GM12874 (cell line): ENCODE results near the gene PITPNM1.

Experiments
- CTCF ChIP-seq: IDR thresholded peaks from 2 replicates; pipeline ENCODE4 v1.5.1; 2011; ENCODE audit warnings: low read depth, mild to moderate bottlenecking, control low read depth, low read length, moderate library complexity; ENCODE audit not compliant: insufficient read depth

Gene PITPNM1

GRCh38 chr11:67532889-67533288, 27.7 kb upstream of the PITPNM1 start:
- TF ChIP-seq CTCF, result no peak

GRCh38 chr11:67530282-67530592, 25.1 kb upstream of the PITPNM1 start:
- no peak for TF ChIP-seq CTCF

DNA sequence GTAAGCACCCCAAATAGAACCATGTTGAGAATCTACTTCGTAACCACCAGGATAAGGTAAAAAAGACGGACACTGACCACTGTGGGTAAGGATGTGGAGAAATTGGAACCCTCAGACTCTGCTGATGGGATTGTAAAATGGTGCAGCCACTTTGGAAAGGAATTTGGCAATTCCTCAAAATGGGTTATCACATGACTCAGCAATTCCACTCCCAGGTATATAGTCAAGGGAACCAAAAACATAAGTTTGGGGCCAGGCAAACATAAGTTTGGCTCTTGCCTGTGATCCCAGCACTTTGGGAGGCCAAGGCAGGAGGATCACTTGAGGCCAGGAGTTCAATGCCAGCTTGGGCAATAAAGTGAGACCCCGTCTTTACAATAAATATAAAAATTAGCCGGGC, 23.2 kb upstream of the PITPNM1 start:
- TF ChIP-seq CTCF, result no peak

DNA sequence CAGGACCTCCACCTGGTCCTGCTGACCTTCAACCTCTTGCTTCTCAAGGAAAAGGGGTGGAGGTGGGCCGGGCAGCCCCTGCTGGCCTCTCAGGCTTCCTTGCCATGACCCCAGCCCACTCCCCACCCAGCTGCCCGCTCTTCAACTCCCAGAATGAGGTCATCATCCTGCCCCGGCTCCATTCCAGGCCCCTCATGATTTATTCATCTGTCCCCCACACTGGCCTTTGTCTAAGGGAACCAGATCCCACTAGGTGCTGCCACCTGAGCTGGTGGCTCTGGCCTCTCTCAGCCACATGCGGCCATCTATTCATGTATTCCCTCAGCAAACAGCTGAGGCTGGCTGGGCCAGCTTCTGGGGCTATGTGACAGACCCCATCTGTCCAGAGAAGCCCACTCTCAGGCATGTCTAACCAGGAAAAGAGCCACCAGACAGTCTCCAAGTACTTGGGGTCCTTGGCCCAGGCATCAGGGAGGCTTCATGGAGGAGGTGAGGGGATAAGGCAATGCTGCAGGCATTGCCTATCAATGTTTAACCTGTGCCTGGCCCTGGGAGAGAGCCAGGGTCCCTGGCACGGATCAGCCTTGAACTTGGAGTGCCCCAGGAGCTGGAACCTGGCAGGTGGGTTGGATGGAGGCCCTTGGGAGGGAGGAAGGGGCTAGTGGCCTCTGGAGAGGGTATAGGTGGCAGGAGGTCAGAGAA, 20.3 kb upstream of the PITPNM1 start:
- TF ChIP-seq CTCF, result no peak

- no peak for TF ChIP-seq CTCF
Observed at GRCh38 chr11:67524480-67524808, 19.3 kb upstream of the PITPNM1 start.

DNA sequence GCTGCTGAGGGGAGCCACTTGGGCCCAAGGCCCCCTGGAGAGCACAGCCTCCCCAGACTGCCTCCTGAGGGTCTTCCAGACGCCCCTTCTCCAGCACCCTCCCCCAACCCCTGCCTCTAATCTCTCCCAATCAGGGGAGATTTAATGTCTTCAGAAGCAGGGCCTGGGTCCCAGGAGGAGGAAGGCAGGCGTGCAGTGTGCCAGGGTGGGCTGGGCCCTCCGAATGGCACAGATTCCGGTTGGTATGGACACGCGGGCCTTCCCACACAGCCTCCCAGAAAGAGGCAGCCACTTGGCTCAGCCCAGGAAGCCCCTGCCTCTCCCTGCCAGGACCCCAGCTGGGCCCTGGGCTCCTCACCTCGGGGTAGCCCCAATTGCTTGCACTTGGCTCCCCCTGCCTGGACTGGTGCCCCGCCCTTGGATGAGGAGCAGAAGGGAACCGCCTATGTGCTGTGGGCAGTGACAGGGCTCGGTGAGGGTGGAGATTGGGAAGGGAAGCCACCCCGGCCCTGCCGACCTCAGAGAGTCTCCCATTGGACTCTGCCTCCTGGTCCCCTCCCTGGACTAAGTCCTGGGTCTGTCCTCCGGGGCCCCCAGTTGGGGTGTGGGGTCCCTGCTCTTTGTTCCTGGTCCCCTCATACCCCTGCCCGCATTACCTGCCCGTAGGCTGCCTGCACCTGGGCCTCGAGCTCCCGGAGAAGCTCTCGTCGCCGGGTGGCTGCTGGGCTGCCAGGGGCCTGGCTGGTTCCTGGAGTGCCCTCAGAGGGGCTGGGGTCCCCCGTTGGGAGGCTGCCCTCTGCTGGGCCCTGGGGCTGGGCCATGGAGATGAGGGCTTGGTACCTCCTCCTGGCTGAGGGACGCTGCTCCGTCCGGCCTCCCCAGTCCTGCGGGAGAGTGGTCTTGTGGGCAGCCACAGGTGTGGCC, 18.7 kb upstream of the PITPNM1 start:
- no peak for TF ChIP-seq CTCF

DNA sequence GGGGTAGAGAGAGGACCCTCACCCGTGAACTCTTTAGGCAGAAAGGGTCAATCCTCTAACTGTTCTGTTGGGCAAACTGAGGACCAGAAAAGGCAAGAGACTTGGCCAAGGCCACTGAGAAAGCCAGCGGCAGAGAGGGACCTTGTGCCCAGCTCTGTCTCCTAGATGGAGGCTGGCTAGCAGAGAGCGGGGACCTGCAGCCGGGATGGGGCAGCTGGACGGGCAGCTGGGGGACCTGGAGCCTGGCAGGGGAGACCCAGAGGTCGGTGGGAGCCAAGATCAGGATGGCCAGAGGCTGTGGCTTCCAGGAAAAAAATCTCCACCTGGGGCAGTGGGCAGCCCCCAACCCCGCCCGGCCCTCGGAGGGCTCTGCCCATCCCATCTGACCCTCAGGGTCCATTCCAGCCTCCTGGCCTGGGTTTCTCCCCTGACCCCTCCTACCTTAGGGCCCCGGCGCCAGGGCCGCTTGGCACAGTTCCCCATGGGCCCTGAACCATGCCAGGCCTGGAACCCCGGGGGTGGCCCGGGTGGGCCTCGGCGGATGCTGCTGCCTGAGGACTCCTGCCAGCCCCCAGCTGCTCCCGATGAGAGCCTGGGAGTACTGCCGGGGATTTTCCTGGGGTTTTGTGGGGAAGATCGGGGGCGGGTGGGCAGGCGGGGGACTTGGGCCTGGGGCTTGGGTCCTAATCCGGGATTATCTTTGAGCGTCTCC, 17.8 kb upstream of the PITPNM1 start, which contains the start of gene CABP2:
Gene CABP2, minus strand, starts transcription at position 603 of the 712 bp plus-strand sequence. Its CDS starts 120 bp downstream, at position 483.
- TF ChIP-seq CTCF, result no peak
